D721Med (cell line): ENCODE measurements around the gene ZNF101.
"Not testable (repeated sequence)": the region's sequence is repeated elsewhere in the genome, so short reads cannot be mapped to it uniquely, and the experiment has no call there.

ENCODE experiments used
- DNase-seq: peaks from one replicate; pipeline ENCODE4 v3.0.0; 2011; ENCODE audit warnings: low spot score; ENCODE audit not compliant: insufficient read length
- FAIRE-seq: peaks from 2 replicates; lab custom pipeline; 2011; peaks lifted over from hg19 to GRCh38; lab: Jason Lieb, UNC
- TF ChIP-seq, protein P1 (sequence below): IDR thresholded peaks from 2 replicates; pipeline ENCODE4 v1.5.1; 2012; ENCODE audit warnings: mild to moderate bottlenecking, control low read depth; ENCODE audit not compliant: insufficient read depth; ENCODE audit errors: missing control alignments

The ZNF101 gene

DNA sequence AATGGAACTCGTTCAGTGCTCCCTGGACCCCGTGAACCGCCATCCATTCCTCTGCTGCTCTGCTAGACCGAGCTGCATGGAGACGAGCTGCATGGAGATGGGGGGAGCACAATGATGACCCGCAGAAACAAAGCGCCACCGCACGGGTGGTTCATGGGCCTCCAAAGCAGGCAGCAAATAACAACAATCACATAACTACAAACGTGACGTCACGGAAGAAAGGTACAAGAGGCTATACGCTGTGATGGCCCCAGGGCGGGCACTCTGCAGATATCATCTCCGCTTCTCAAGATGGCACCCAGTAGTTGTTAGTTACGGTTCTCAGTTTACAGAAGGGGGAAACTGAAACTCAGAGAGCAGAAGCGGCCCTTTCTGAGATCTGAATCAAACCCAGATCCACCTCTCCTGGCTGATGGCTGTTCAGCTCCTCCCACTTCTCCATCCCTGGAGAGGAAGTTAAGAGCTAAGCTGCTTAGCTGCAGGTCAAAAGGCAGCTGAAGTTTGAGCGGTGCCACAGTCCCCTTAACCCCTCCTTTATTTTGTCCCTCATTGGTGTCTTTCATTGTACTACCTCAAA is 6.9 kb upstream of the ZNF101 start:
- TF ChIP-seq, protein P1, sequence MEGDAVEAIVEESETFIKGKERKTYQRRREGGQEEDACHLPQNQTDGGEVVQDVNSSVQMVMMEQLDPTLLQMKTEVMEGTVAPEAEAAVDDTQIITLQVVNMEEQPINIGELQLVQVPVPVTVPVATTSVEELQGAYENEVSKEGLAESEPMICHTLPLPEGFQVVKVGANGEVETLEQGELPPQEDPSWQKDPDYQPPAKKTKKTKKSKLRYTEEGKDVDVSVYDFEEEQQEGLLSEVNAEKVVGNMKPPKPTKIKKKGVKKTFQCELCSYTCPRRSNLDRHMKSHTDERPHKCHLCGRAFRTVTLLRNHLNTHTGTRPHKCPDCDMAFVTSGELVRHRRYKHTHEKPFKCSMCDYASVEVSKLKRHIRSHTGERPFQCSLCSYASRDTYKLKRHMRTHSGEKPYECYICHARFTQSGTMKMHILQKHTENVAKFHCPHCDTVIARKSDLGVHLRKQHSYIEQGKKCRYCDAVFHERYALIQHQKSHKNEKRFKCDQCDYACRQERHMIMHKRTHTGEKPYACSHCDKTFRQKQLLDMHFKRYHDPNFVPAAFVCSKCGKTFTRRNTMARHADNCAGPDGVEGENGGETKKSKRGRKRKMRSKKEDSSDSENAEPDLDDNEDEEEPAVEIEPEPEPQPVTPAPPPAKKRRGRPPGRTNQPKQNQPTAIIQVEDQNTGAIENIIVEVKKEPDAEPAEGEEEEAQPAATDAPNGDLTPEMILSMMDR: no peak
- peak; percentile 58 for DNase-seq
- peak; percentile 21 for FAIRE-seq

DNA sequence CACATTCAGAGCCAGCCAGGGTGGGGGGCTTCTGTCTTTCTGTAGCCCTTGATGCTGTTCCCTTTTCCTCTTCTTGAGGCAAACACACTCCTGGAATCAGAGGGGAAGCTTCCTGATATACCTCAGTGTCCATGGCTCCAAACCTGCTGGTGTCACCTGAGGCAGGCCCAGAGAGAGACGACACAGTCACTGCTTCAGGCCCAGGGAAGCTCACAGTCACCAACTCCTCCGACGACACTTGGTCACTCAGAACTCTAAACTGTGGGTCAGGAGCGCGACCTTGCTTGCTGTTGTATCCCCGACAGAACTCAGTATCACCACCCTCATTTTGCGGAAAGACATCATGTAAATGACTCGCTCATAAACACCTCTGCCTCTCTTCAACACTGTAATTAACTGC is 6.3 kb upstream of the ZNF101 start:
- TF ChIP-seq, protein P1: no peak
- FAIRE-seq (no peak), DNase-seq (no peak)

DNA sequence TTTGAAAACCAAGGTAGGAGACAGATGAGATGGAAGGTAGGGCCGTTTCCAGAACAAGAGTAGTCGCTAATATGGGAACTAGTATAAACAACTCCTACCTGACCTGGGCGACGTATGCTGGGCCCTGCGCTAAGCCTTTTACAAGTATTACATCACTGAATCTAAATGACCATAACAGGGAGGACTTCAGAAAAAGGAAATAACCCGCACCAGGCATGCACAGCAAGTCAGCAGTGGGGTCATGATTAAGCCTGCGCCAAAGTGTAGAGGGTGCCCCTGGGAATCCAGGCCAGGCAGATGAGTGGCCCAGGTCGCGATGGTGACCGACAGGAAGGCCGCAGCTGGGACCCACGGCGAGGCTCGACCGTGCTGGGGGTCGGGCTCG is 5.8 kb upstream of the ZNF101 start:
- TF ChIP-seq, protein P1: no peak
- DNase-seq (no peak), FAIRE-seq (no peak)

DNA sequence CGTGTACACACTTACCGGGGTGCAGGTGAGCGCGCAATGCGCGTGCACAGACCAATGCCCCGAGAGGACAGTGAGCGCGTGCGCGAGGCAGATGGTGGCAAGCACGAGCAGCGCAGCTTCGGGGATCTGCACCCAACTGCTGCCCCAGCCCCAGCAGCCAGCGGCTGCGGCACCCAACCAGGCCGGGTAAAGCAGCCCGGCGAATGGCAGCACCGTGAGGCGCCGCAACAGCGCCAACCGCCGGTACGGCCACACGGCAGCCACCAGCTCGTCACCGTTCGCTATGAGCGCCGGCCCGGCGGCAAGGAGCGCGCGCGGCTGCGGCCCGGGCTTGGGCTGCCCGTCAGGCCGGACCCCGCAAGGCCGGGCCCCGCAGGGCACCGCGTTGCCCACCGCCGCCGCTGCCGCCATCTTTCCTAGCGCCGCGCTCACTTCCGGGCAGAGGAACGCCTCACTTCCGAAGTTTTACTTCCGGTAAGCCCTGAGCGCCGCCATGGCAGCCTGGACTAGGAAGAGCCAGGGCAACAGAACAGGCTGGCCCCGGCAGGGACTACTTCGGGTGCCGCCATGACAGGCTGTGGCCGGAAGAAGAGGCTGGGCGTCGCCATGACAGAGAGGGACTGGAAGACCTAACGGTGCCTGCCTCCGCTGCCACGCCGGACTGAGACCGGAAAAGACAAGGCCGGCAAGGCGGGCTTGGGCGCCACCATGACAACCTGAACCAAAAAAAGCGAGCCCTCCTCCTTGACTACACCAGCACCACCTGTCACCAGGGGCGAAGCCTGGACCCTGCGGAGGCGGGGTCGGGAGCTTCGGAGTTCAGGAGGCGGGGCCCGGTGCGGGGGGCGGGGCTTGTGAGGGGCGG is 5.2 kb upstream of the ZNF101 start, which contains the start of gene ATP13A1:
TSS of gene ATP13A1 (minus strand) at position 421 of the 865 bp plus-strand sequence. CDS start at position 411, 10 bp downstream.
- FAIRE-seq: no peak
- peak; percentile 56 for DNase-seq
- TF ChIP-seq, protein P1: no peak

- not testable (repeated sequence) for DNase-seq, FAIRE-seq
Observed at GRCh38 chr19:19665420-19665948, 3.2 kb upstream of the ZNF101 start.

- DNase-seq (no peak), FAIRE-seq (no peak)
Observed at GRCh38 chr19:19670070-19670551, 1.5 kb downstream of the ZNF101 start.

DNA sequence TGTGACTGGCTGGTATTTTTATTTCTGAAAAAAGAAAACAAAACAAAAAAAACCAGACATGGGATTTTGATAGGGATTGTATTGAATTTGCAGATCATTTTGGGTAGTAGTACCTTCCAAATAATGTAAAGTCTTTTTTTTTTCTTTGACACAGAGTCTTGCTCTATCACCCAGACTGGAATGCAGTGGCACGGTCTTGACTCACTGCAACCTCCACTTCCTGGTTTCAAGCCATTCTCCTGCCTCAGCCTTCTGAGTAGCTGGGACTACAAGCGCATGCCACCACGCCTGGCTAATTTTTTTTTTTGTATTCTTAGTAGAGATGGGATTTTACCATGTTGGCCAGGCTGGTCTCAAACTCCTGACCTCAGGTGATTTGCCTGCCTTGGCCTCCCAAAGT is 4.2 kb downstream of the ZNF101 start:
- TF ChIP-seq, protein P1: no peak
- FAIRE-seq: no peak
- DNase-seq: no peak

More at GRCh38 chr19:19670070-19670551, 1.5 kb downstream of the ZNF101 start:
- TF ChIP-seq, protein P1: no peak
